Pancreas (tissue), 10 donors: ENCODE measurements around the gene RPRD1B. TPM values are rescaled to one million over a fixed set of nuclear protein-coding genes. Genes with fewer than 3 reads are reported as not detected.

Source experiments
- ATAC-seq, 4 donors: fragments of 200-7000 bp; cut with Tn5 transposase; one replicate each; pipeline versions ENCODE4 v1.8.0 to v1.9.1; 2020; ENCODE audit warnings: mild to moderate bottlenecking in 4 of 4, moderate library complexity in 4 of 4
- DNase-seq, 6 donors: peaks; one replicate each; pipeline ENCODE4 v3.0.0-alpha.2; 2020
- FAIRE-seq: peaks from 2 replicates; lab custom pipeline; 2012; peaks lifted over from hg19 to GRCh38; lab: Jason Lieb, UNC
- H3K27ac ChIP-seq, 4 donors: fragments of 200-600 bp; sonication (generic); 1 replicate in 3 of 4; 2 replicates in 1 of 4; pipeline versions ENCODE4 v1.5.0 to v1.8.0; 2020
- H3K27me3 ChIP-seq, 4 donors: fragments of 200-600 bp; one replicate each; pipeline ENCODE4 v1.8.0; 2021
- H3K36me3 ChIP-seq, 3 donors: fragments of 200-600 bp; sonication (generic) in 1 of 3; one replicate each; pipeline versions ENCODE4 v1.5.0 to v1.8.0; 2020 to 2021
- H3K4me1 ChIP-seq, 3 donors: fragments of 200-600 bp; one replicate each; pipeline ENCODE4 v1.8.0; 2021
- H3K4me3 ChIP-seq, 4 donors: fragments of 200-600 bp; sonication (generic) in 2 of 4; one replicate each; pipeline versions ENCODE4 v1.5.0 to v1.8.0; 2020 to 2021
- H3K9me3 ChIP-seq, 4 donors: fragments of 200-600 bp; one replicate each; pipeline ENCODE4 v1.8.0; 2021
- CTCF ChIP-seq, 4 donors: fragments of 200-600 bp; sonication (generic) in 3 of 4; IDR thresholded peaks; one replicate each; pipeline versions ENCODE4 v1.5.0 to v1.8.0; 2021; ENCODE audit warnings: antibody characterized with exemption in 4 of 4
- WGBS, 2 donors: extraction: QIAGEN DNeasy Blood & Tissue Kit; methylation state at CpG; one replicate each; pipeline ENCODE4 v1.1.7; 2013; 5-methylcytosine and 5-hydroxymethylcytosine counted together
- intact Hi-C, 3 donors: fragments of 100-400 bp; cut with DNase I; formaldehyde crosslinking; loops; one replicate each; pipeline versions ENCODE4 v1.11.1 to v1.14.2; 2022
- polyA plus RNA-seq, 2 donors: library from polyadenylated mRNA; stranded (reverse); fragments of 200-250 nt; gene quantifications; one replicate each; pipeline ENCODE4 v1.2.3, GENCODE V29; 2013
- total RNA-seq, 6 donors: library from RNA; stranded (reverse); fragmentation: NEBNext Ultra II Directional in 4 of 6; extraction: Animal tissue kit (Norgen Biotek cat#: 25700) in 4 of 6; gene quantifications; one replicate each; pipeline versions ENCODE4 v1.2.1 to v1.2.4, GENCODE V29; 2021 to 2023
- donor health status: healthy with polysubstance abuse.
- donor health status: DM: no; HTN: no; CAD: no; lungs with moderate emphysema.
- donor health status: DM: no; HTN: no; CAD: no.
- donor health status: control.
- donor health status: control.
- donor health status: Bipolar disorder and iron deficiency.
- donor health status: DM: yes; HTN: yes; CAD: no.
- donor health status: DM: no; HTN: no; CAD: no.
- donor health status: DM: no; HTN: no; CAD: no.
- donor health status: DM: yes; HTN: yes; CAD: no.

The RPRD1B gene
- total and polyA plus RNA-seq, 8 donors = 6.0 to 19.7 (median 12.0) TPM

GRCh38 chr20:38063911-38064530 lies 30.5 kb downstream of the RPRD1B start:
- no peak for FAIRE-seq
- H3K27ac ChIP-seq = no peak overlapping the region
- no peak for TF ChIP-seq CTCF (IDR thresholded peaks at IDR 0.05)
- 88 to 95% methylated on average over 7 of the region's 7 CpGs for WGBS, 2 donors
- no peaks in the 10 kb centered on the region for H3K9me3 ChIP-seq
- H3K4me3 ChIP-seq = no peak overlapping the region
- H3K4me1 ChIP-seq = peaks cover 0 to 8% (median 0%) of the 10 kb centered on the region in 3 donors
- peaks cover 4 to 60% (median 9%) of the 10 kb centered on the region in 3 donors for H3K36me3 ChIP-seq
- ATAC-seq = no peak
- H3K27me3 ChIP-seq = no peaks in the 10 kb centered on the region
- no peak for DNase-seq
- intact Hi-C loops = no loop called here

GRCh38 chr20:38065764-38066375 lies 32.3 kb downstream of the RPRD1B start:
- Histone ChIP-seq H3K36me3 (peaks cover 3 to 47% (median 4%) of the 10 kb centered on the region in 3 donors), H3K9me3 (no peaks in the 10 kb centered on the region), H3K27ac (no peak overlapping the region), H3K4me1 (no peaks in the 10 kb centered on the region), H3K27me3 (no peaks in the 10 kb centered on the region), H3K4me3 (no peak overlapping the region)
- WGBS, 2 donors = 90% methylated on average over 10 of the region's 10 CpGs
- intact Hi-C loops = loop anchor here in 1 of 3 donors (5.0 kb wide), 1 partner anchor 91 kb away; no protein-coding TSS in a partner anchor
- no peak for DNase-seq
- no peak for FAIRE-seq
- no peak for ATAC-seq
- TF ChIP-seq CTCF (IDR thresholded peaks at IDR 0.05) = no peak

GRCh38 chr20:38066969-38067716 lies 33.6 kb downstream of the RPRD1B start:
- H3K4me3 ChIP-seq = no peak overlapping the region
- ATAC-seq (peak; percentile 35 to 90 (median 81)), DNase-seq (no peak), FAIRE-seq (no peak)
- no peak for TF ChIP-seq CTCF (IDR thresholded peaks at IDR 0.05)
- no peaks in the 10 kb centered on the region for H3K27me3 ChIP-seq
- intact Hi-C loops = loop anchor here in 1 of 3 donors (5.0 kb wide), 1 partner anchor 90 kb away; no protein-coding TSS in a partner anchor
- peak overlapping the region in 1 of 4 donors; percentile 59 for H3K27ac ChIP-seq
- peaks cover 3 to 52% (median 4%) of the 10 kb centered on the region in 3 donors for H3K36me3 ChIP-seq
- H3K9me3 ChIP-seq = no peaks in the 10 kb centered on the region
- no peaks in the 10 kb centered on the region for H3K4me1 ChIP-seq
- 72 to 73% methylated on average over 9 of the region's 9 CpGs for WGBS, 2 donors

- Histone ChIP-seq H3K36me3 (peaks cover 3 to 51% (median 4%) of the 10 kb centered on the region in 3 donors), H3K4me3 (no peak overlapping the region), H3K9me3 (no peaks in the 10 kb centered on the region), H3K27me3 (no peaks in the 10 kb centered on the region), H3K27ac (peak overlapping the region in 1 of 4 donors; percentile 59), H3K4me1 (no peaks in the 10 kb centered on the region)
- 86 to 88% methylated on average over 15 of the region's 15 CpGs for WGBS, 2 donors
- no peak for DNase-seq
- TF ChIP-seq CTCF (IDR thresholded peaks at IDR 0.05) = no peak
- FAIRE-seq = no peak
- ATAC-seq = peak in 2 of 4 donors; percentile 52 to 58
- intact Hi-C loops = loop anchor here in 1 of 3 donors (5.0 kb wide), 1 partner anchor 89 kb away; no protein-coding TSS in a partner anchor
Measured at GRCh38 chr20:38067717-38068365, 34.3 kb downstream of the RPRD1B start.
